ENCODE measurements around the gene SERTAD3.
A peak's percentile ranks its signal among the peaks of the same experiment; 100 is the strongest.
"Not testable (repeated sequence)": the region's sequence is repeated elsewhere in the genome, so short reads cannot be mapped to it uniquely, and the experiment has no call there.

Gene SERTAD3

GRCh38 chr19:40457953-40458596, 13.9 kb upstream of the SERTAD3 start:
- DNase-seq, result no peak

GRCh38 chr19:40457048-40457447, 12.9 kb upstream of the SERTAD3 start:
- no peak for DNase-seq

GRCh38 chr19:40453943-40454342, 9.8 kb upstream of the SERTAD3 start:
- DNase-seq, result not testable (repeated sequence)

GRCh38 chr19:40453151-40453735, 9.1 kb upstream of the SERTAD3 start:
- no peak for DNase-seq

- no peak for DNase-seq
These were observed 7.9 kb upstream of the SERTAD3 start for GRCh38 chr19:40452016-40452415.

- DNase-seq, result no peak
These were observed 6.5 kb upstream of the SERTAD3 start for GRCh38 chr19:40450664-40451063.

- no peak for DNase-seq
These were observed 5.4 kb upstream of the SERTAD3 start for GRCh38 chr19:40449506-40449905.

- DNase-seq, result no peak
These were observed 2.2 kb upstream of the SERTAD3 start for GRCh38 chr19:40446263-40446784.

GRCh38 chr19:40445780-40446262, 1.7 kb upstream of the SERTAD3 start:
- DNase-seq, result no peak

GRCh38 chr19:40444825-40445312, 734 bp upstream of the SERTAD3 start:
- no peak for DNase-seq

GRCh38 chr19:40443131-40443999, 770 bp downstream of the SERTAD3 start:
- DNase-seq, result peak; percentile 95

GRCh38 chr19:40442328-40443130, 1.6 kb downstream of the SERTAD3 start:
- DNase-seq, result no peak

GRCh38 chr19:40441719-40442253, 2.3 kb downstream of the SERTAD3 start:
- no peak for DNase-seq

GRCh38 chr19:40438284-40438683, 5.9 kb downstream of the SERTAD3 start:
- no peak for DNase-seq

GRCh38 chr19:40433391-40434216, 10.5 kb downstream of the SERTAD3 start:
- peak; percentile 70 for DNase-seq

GRCh38 chr19:40432760-40433159, 11.4 kb downstream of the SERTAD3 start:
- not testable (repeated sequence) for DNase-seq

GRCh38 chr19:40431698-40432097, 12.4 kb downstream of the SERTAD3 start:
- DNase-seq, result no peak

GRCh38 chr19:40430242-40430641, 13.9 kb downstream of the SERTAD3 start:
- not testable (repeated sequence) for DNase-seq

GRCh38 chr19:40428197-40428596, 15.9 kb downstream of the SERTAD3 start:
- DNase-seq, result not testable (repeated sequence)

GRCh38 chr19:40425450-40426287, 18.5 kb downstream of the SERTAD3 start, which contains the start of gene SERTAD1:
Gene SERTAD1, minus strand, starts transcription at chr19:40425992. Its CDS starts 2,446 bp downstream, at chr19:40423546.
- peak; percentile 88 for DNase-seq

All from cortex of kidney (tissue), 1 donor.